ENCODE results near the gene QSER1. TPM values are rescaled to one million over a fixed set of nuclear protein-coding genes. Genes with fewer than 3 reads are reported as not detected.

QSER1 gene
- total RNA-seq, 1 donor: 38.1 TPM

Small RNA genes lying within 50 kb of the gene (small RNA-seq; reads per million reads assigned to genes)
- not detected for gene RF00019

Other genes with a start within 250 kb of the QSER1 start
- gene CCDC73, start 98.1 kb upstream of the QSER1 start, total RNA-seq (ENCODE audit: low replicate concordance): not detected in 2 replicates
- gene PRRG4, start 62.9 kb upstream of the QSER1 start, total RNA-seq (ENCODE audit: low replicate concordance): 0.36 and 0.49 TPM in 2 replicates
- gene DEPDC7, start 123.1 kb downstream of the QSER1 start, total RNA-seq (ENCODE audit: low replicate concordance): 3.5 and 9.9 TPM in 2 replicates
- gene TCP11L1, start 146.8 kb downstream of the QSER1 start, total RNA-seq (ENCODE audit: low replicate concordance): 25.4 and 44.4 TPM in 2 replicates